H1 (cell line): ENCODE measurements around the gene PRRT4. TPM values are rescaled to one million over a fixed set of nuclear protein-coding genes. Genes with fewer than 3 reads are reported as not detected.

Experiments
- CTCF ChIA-PET: fragments of 300-600 bp; sonication (Branson Sonifier 250); formaldehyde crosslinking; loops from one replicate; lab custom pipeline; 2021; ENCODE audit not compliant: partially characterized antibody; lab: Charles Lee
- POLR2A ChIA-PET: fragments of 300-600 bp; sonication (Branson Sonifier 250); formaldehyde crosslinking; loops from one replicate; lab custom pipeline; 2021; ENCODE audit warnings: inconsistent platforms; ENCODE audit not compliant: partially characterized antibody; lab: Charles Lee
- DNase-seq, 2 experiments: peaks; one replicate each; pipeline versions ENCODE4 v3.0.0 to v3.0.0-alpha.2; 2010 to 2022; ENCODE audit warnings: low spot score in 2 of 2, low read depth in 1 of 2, mixed read lengths in 1 of 2
- FAIRE-seq: peaks from 2 replicates; lab custom pipeline; 2011; peaks lifted over from hg19 to GRCh38; lab: Jason Lieb, UNC
- H2AFZ ChIP-seq: 2 replicates; pipeline ENCODE4 v1.8.1; 2012; ENCODE audit warnings: low read length, inconsistent platforms
- H2AK5ac ChIP-seq: 2 replicates; pipeline ENCODE4 v1.6.1; 2013; ENCODE audit warnings: low read depth, low read length
- H2BK120ac ChIP-seq: replicated peaks from 2 replicates; pipeline ENCODE3; 2013; ENCODE audit warnings: low read depth, low read length, inconsistent platforms
- H2BK12ac ChIP-seq: 2 replicates; pipeline ENCODE4 v1.6.1; 2013; ENCODE audit warnings: low read depth, low read length
- H2BK15ac ChIP-seq: 2 replicates; pipeline ENCODE4 v1.6.1; 2013; ENCODE audit warnings: low read length
- H2BK20ac ChIP-seq: 2 replicates; pipeline ENCODE4 v1.6.1; 2013; ENCODE audit warnings: low read length
- H2BK5ac ChIP-seq: 2 replicates; pipeline ENCODE4 v1.6.1; 2013; ENCODE audit warnings: low read depth, low read length
- H3K14ac ChIP-seq: 2 replicates; pipeline ENCODE4 v1.6.1; 2013; ENCODE audit warnings: inconsistent platforms; ENCODE audit not compliant: insufficient read length
- H3K18ac ChIP-seq: 2 replicates; pipeline ENCODE4 v1.6.1; 2013; ENCODE audit warnings: low read length; ENCODE audit errors: extremely low read depth
- H3K23ac ChIP-seq: 2 replicates; pipeline ENCODE4 v1.6.1; 2013; ENCODE audit warnings: inconsistent platforms; ENCODE audit not compliant: insufficient read length
- H3K23me2 ChIP-seq: 2 replicates; pipeline ENCODE4 v1.6.1; 2013; ENCODE audit warnings: low read depth, low read length
- H3K27ac ChIP-seq: 2 replicates; pipeline ENCODE4 v1.6.1; 2011; ENCODE audit warnings: low read depth, low read length, inconsistent platforms
- H3K27me3 ChIP-seq, 4 experiments: replicated peaks in 1 of 4; 1 replicate in 1 of 4; 2 replicates in 3 of 4; pipeline versions ENCODE4 v1.6.1 to v1.8.1; 2011 to 2013; ENCODE audit warnings: low read length in 3 of 4, mild to moderate bottlenecking in 3 of 4, inconsistent platforms in 2 of 4, mixed read lengths in 2 of 4, moderate library complexity in 1 of 4; ENCODE audit not compliant: control insufficient read depth in 3 of 4, insufficient read depth in 3 of 4; ENCODE audit errors: extremely low read depth in 1 of 4
- H3K36me3 ChIP-seq, 4 experiments: 2 replicates each; pipeline versions ENCODE4 v1.6.1 to v1.8.1; 2011 to 2013; ENCODE audit warnings: mild to moderate bottlenecking in 4 of 4, low read length in 3 of 4, moderate library complexity in 2 of 4, control low read depth in 1 of 4, inconsistent platforms in 1 of 4; ENCODE audit not compliant: insufficient read depth in 4 of 4, control insufficient read depth in 2 of 4
- H3K4ac ChIP-seq: replicated peaks from 2 replicates; pipeline ENCODE3; 2013; ENCODE audit warnings: low read length, low read depth, mixed read lengths, inconsistent platforms; ENCODE audit not compliant: insufficient read length
- H3K4me1 ChIP-seq, 4 experiments: replicated peaks in 1 of 4; 1 replicate in 1 of 4; 2 replicates in 3 of 4; pipeline versions ENCODE4 v1.6.1 to v1.8.1; 2011 to 2013; ENCODE audit warnings: low read length in 3 of 4, inconsistent platforms in 2 of 4, mixed read lengths in 1 of 4; ENCODE audit not compliant: insufficient read depth in 4 of 4, control insufficient read depth in 3 of 4
- H3K4me2 ChIP-seq, 2 experiments: 2 replicates each; pipeline versions ENCODE4 v1.6.1 to v1.8.1; 2011 to 2013; ENCODE audit warnings: low read depth in 2 of 2, low read length in 2 of 2, control low read depth in 1 of 2, inconsistent platforms in 1 of 2, mild to moderate bottlenecking in 1 of 2; ENCODE audit not compliant: insufficient read depth in 1 of 2
- H3K4me3 ChIP-seq, 4 experiments: fragments of 200-600, 300-600 bp in 1 of 4; sonication (generic), shearing (Covaris generic), sonication (Bioruptor Twin) in 1 of 4; 2 replicates each; pipeline versions ENCODE4 v1.5.1 to v1.8.1; 2011 to 2016; ENCODE audit warnings: low read length in 4 of 4, low read depth in 3 of 4, control low read depth in 2 of 4, inconsistent platforms in 2 of 4, mild to moderate bottlenecking in 2 of 4, mixed read lengths in 1 of 4, moderate library complexity in 1 of 4; ENCODE audit not compliant: insufficient read depth in 2 of 4; ENCODE audit errors: extremely low read depth in 1 of 4
- H3K56ac ChIP-seq: replicated peaks from 2 replicates; pipeline ENCODE3; 2013; ENCODE audit warnings: low read depth, mild to moderate bottlenecking, mixed read lengths, low read length, inconsistent platforms; ENCODE audit not compliant: insufficient read length
- H3K79me1 ChIP-seq: 2 replicates; pipeline ENCODE4 v1.6.1; 2013; ENCODE audit warnings: low read depth, low read length, control low read depth
- H3K79me2 ChIP-seq, 2 experiments: 2 replicates each; pipeline versions ENCODE4 v1.6.1 to v1.8.1; 2012 to 2013; ENCODE audit warnings: low read length in 2 of 2, mild to moderate bottlenecking in 2 of 2, inconsistent platforms in 1 of 2; ENCODE audit not compliant: insufficient read depth in 2 of 2, control insufficient read depth in 1 of 2
- H3K9ac ChIP-seq, 4 experiments: replicated peaks in 1 of 4; 1 replicate in 1 of 4; 2 replicates in 3 of 4; pipeline versions ENCODE4 v1.6.1 to v1.8.1; 2011 to 2013; ENCODE audit warnings: low read depth in 3 of 4, low read length in 3 of 4, control low read depth in 2 of 4, mild to moderate bottlenecking in 2 of 4, moderate library complexity in 2 of 4, inconsistent platforms in 1 of 4; ENCODE audit errors: extremely low read depth in 1 of 4
- H3K9me3 ChIP-seq, 2 experiments: 2 replicates each; pipeline versions ENCODE4 v1.6.1 to v1.8.1; 2012 to 2013; ENCODE audit warnings: mild to moderate bottlenecking in 2 of 2, moderate library complexity in 2 of 2, control low read depth in 1 of 2, inconsistent platforms in 1 of 2, low read depth in 1 of 2, low read length in 1 of 2, mixed read lengths in 1 of 2; ENCODE audit not compliant: insufficient read depth in 2 of 2
- H4K20me1 ChIP-seq, 2 experiments: replicated peaks in 1 of 2; 2 replicates each; pipeline versions ENCODE3 to v1.8.1; 2011 to 2013; ENCODE audit warnings: inconsistent platforms in 2 of 2, low read length in 2 of 2, mild to moderate bottlenecking in 1 of 2; ENCODE audit not compliant: insufficient read depth in 2 of 2, control insufficient read depth in 1 of 2
- H4K5ac ChIP-seq: 2 replicates; pipeline ENCODE4 v1.6.1; 2013; ENCODE audit warnings: low read length, low read depth, mixed read lengths, inconsistent platforms; ENCODE audit not compliant: insufficient read length
- H4K8ac ChIP-seq: 2 replicates; pipeline ENCODE4 v1.8.0; 2013; ENCODE audit warnings: mild to moderate bottlenecking, moderate library complexity, low read length, inconsistent platforms; ENCODE audit not compliant: insufficient read depth; ENCODE audit errors: extremely low read depth
- H4K91ac ChIP-seq: replicated peaks from 2 replicates; pipeline ENCODE3; 2013; ENCODE audit warnings: low read length, mixed read lengths, inconsistent platforms; ENCODE audit not compliant: insufficient read length
- ASH2L ChIP-seq: fragments of 200-600, 300-600 bp; sonication (generic); IDR thresholded peaks from one replicate; pipeline ENCODE4 v1.7.1; 2017; ENCODE audit warnings: low read length
- BRCA1 ChIP-seq: IDR thresholded peaks from 2 replicates; pipeline ENCODE4 v1.6.1; 2012; ENCODE audit warnings: low read depth, low read length, improper control_type of control experiment
- CBX8 ChIP-seq: fragments of 300-800, 300-1000 bp; sonication (generic); IDR thresholded peaks from 2 replicates; pipeline ENCODE4 v1.7.1; 2016; ENCODE audit warnings: low read depth, low read length, borderline replicate concordance
- CHD1 ChIP-seq: IDR thresholded peaks from 2 replicates; pipeline ENCODE4 v1.6.1; 2012; ENCODE audit warnings: low read depth, low read length, improper control_type of control experiment
- CREB1 ChIP-seq: IDR thresholded peaks from 2 replicates; pipeline ENCODE4 v1.6.1; 2012; ENCODE audit warnings: inconsistent platforms
- FOSL1 ChIP-seq: IDR thresholded peaks from 2 replicates; pipeline ENCODE4 v1.6.1; 2011; ENCODE audit warnings: mild to moderate bottlenecking, low read depth, low read length, moderate library complexity; ENCODE audit not compliant: insufficient read depth
- JUND ChIP-seq: IDR thresholded peaks from 2 replicates; pipeline ENCODE4 v1.6.1; 2011; ENCODE audit warnings: mild to moderate bottlenecking, improper control_type of control experiment, low read length
- KDM5A ChIP-seq: fragments of 200-600 bp; IDR thresholded peaks from 2 replicates; pipeline ENCODE4 v1.7.1; 2012; ENCODE audit warnings: mild to moderate bottlenecking, low read length, inconsistent platforms, mixed read lengths
- MAX ChIP-seq: IDR thresholded peaks from 2 replicates; pipeline ENCODE4 v1.6.1; 2012; ENCODE audit warnings: inconsistent platforms
- RBBP5 ChIP-seq: IDR thresholded peaks from 2 replicates; pipeline ENCODE4 v1.7.1; 2012; ENCODE audit warnings: low read depth, mild to moderate bottlenecking, inconsistent platforms, low read length, moderate library complexity, borderline replicate concordance
- SIRT6 ChIP-seq: IDR thresholded peaks from one replicate; pipeline ENCODE4 v1.7.1; 2012; ENCODE audit warnings: low read length, inconsistent platforms
- SIX5 ChIP-seq: IDR thresholded peaks from 2 replicates; pipeline ENCODE4 v1.6.1; 2011; ENCODE audit warnings: mild to moderate bottlenecking, low read depth, low read length
- SP1 ChIP-seq: IDR thresholded peaks from 2 replicates; pipeline ENCODE4 v1.6.1; 2011; ENCODE audit warnings: low read depth, low read length
- SP4 ChIP-seq: IDR thresholded peaks from 2 replicates; pipeline ENCODE4 v1.6.1; 2012; ENCODE audit warnings: low read length, inconsistent platforms
- TEAD4 ChIP-seq: IDR thresholded peaks from 2 replicates; pipeline ENCODE4 v1.6.1; 2012; ENCODE audit warnings: low read depth, low read length, inconsistent platforms, mixed read lengths
- YY1 ChIP-seq: IDR thresholded peaks from 2 replicates; pipeline ENCODE4 v1.6.1; 2011; ENCODE audit warnings: low read depth, mild to moderate bottlenecking, low read length
- ZNF274 ChIP-seq: IDR thresholded peaks from 2 replicates; pipeline ENCODE4 v1.7.0; 2012; ENCODE audit warnings: low read length, borderline replicate concordance; ENCODE audit errors: extremely low read depth
- WGBS, 2 experiments: shearing (Covaris generic) in 1 of 2; methylation state at CpG; one replicate each; pipeline versions ENCODE4 v1.1.6 to v1.1.7; 2013 to 2015; ENCODE audit warnings: low lambda C conversion rate in 2 of 2, mixed read lengths in 2 of 2, inconsistent platforms in 1 of 2, low coverage in 1 of 2, missing lambda C conversion rate in 1 of 2; ENCODE audit not compliant: insufficient replicate concordance in 2 of 2, insufficient coverage in 1 of 2, insufficient read length in 1 of 2; ENCODE audit errors: extremely low coverage in 1 of 2, missing lambda C conversion rate in 1 of 2; 5-methylcytosine and 5-hydroxymethylcytosine counted together
- polyA plus RNA-seq, 7 experiments: library from polyadenylated mRNA; depleted of rRNA in 3 of 7; stranded (reverse) in 5 of 7; unstranded in 2 of 7; fragments of >200 nt in 5 of 7; fragments of 200-250 nt in 2 of 7; gene quantifications; 1 replicate in 5 of 7; 2 replicates in 1 of 7; 4 replicates in 1 of 7; pipeline versions ENCODE4 v1.2.1 to v1.2.3, GENCODE V29; 2011 to 2013; ENCODE audit warnings: missing spikeins in 2 of 7, mixed read lengths in 2 of 7
- total RNA-seq: library from RNA; stranded (reverse); fragmentation: NEBNext Ultra II Directional; extraction: Animal tissue kit (Norgen Biotek cat#: 25700); gene quantifications from 2 replicates; pipeline ENCODE4 v1.2.1, GENCODE V29; 2021

PRRT4 gene
- total and polyA plus RNA-seq, 2 of the 8 experiments (the other 6 are each of a cell fraction or from before 2014, with no cell fraction given): 0.34 to 1.0 TPM

DNA sequence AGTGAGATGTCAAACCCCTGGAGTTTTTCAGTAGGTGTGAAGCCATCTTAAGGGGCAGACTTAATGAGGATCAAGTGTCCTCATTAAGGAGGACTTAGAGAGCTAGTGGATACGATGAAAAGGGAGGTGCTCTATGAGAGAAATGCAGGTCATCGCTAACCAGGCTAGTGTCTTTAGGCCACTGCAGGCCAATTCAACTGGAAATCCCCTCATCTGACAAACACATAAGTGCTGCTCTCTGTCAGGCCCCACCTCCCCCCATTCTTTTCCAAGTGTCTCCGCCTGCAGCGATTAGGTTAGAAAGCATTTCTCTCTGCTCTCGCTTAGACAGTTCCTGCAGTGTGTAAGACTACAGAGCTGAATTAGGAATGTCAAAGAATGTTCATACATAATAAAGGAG is 51.5 kb downstream of the PRRT4 start:
- Histone ChIP-seq H3K4me2 (no peak overlapping the region), H2BK15ac (no peak overlapping the region), H3K4me3 (no peak overlapping the region), H4K8ac (no peak overlapping the region), H2BK5ac (no peak overlapping the region), H2BK12ac (no peak overlapping the region), H3K56ac (no peak overlapping the region), H3K9ac (no peak overlapping the region), H2AK5ac (no peak overlapping the region), H2AFZ (no peak overlapping the region), H4K20me1 (no peaks in the 10 kb centered on the region), H3K23me2 (no peaks in the 10 kb centered on the region), H3K79me1 (no peaks in the 10 kb centered on the region; the same call in 1 of the 2 replicates), H4K91ac (no peak overlapping the region), H3K9me3 (no peaks in the 10 kb centered on the region), H3K4ac (no peak overlapping the region), H4K5ac (no peak overlapping the region), H3K79me2 (no peaks in the 10 kb centered on the region), H3K27me3 (no peaks in the 10 kb centered on the region), H3K27ac (no peak overlapping the region), H3K36me3 (peaks cover 26 to 78% (median 59%) of the 10 kb centered on the region in 4 experiments), H3K18ac (no peak overlapping the region), H2BK120ac (no peak overlapping the region), H3K4me1 (no peaks in the 10 kb centered on the region), H2BK20ac (no peak overlapping the region), H3K23ac (no peak overlapping the region), H3K14ac (no peak overlapping the region)
- no peak for DNase-seq
- CTCF ChIA-PET: interaction anchor here (1.7 kb wide), 1 partner anchor 8 kb away, joined by 4 read pairs; no protein-coding TSS in a partner anchor
- WGBS, 2 experiments: 97% methylated on average over 5 of the region's 5 CpGs; no CpG with 5 or more reads in 1 of the 2 experiments
- POLR2A ChIA-PET: interaction anchor here (1.3 kb wide), 2 partner anchors 9 to 10 kb away, joined by 3 read pairs; no protein-coding TSS in a partner anchor
- no peak for FAIRE-seq
- TF ChIP-seq SP1: no peak
- TF ChIP-seq YY1: no peak
- no peak for TF ChIP-seq BRCA1
- no peak for TF ChIP-seq SP4
- no peak for TF ChIP-seq CHD1
- no peak for TF ChIP-seq KDM5A
- TF ChIP-seq SIX5: no peak
- TF ChIP-seq TEAD4: no peak
- no peak for TF ChIP-seq RBBP5
- no peak for TF ChIP-seq FOSL1
- TF ChIP-seq ASH2L: no peak
- no peak for TF ChIP-seq CREB1
- no peak for TF ChIP-seq JUND
- TF ChIP-seq MAX: no peak
- no peak for TF ChIP-seq SIRT6
- no peak for TF ChIP-seq ZNF274
- TF ChIP-seq CBX8: no peak
